HK-2 (cell line): Measurements from ENCODE around the gene KRTAP10-1.
"Not testable (repeated sequence)": the region's sequence is repeated elsewhere in the genome, so short reads cannot be mapped to it uniquely, and the experiment has no call there.

Experiments
- DNase-seq: peaks from one replicate; pipeline ENCODE4 v3.0.0-alpha.2; 2018; ENCODE audit not compliant: unreplicated experiment

The KRTAP10-1 gene

DNA sequence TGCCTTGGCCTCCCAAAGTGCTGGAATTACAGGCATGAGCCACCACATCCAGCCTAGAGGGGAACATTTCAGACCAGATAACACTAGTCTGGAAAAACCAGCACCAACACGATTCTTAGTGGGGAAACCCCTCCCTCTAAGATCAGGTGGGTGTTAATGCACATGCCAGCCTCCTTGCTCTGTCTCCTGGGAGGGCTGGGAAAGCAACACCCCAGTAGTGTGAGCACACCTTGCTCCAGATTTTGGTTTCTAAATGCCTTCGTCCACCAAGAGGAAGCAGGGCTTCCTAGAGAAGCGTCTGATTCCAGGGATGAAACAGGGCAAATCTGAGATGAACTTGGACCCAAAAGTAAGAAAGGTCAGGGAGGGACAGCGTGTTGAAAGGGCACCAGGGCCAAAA lies 31.3 kb upstream of the KRTAP10-1 start:
- no peak for DNase-seq

GRCh38 chr21:44569861-44570517 lies 30.0 kb upstream of the KRTAP10-1 start:
- no peak for DNase-seq

GRCh38 chr21:44568667-44569556 lies 28.9 kb upstream of the KRTAP10-1 start:
- DNase-seq = no peak

- DNase-seq = no peak
Observed at GRCh38 chr21:44568261-44568660, 28.3 kb upstream of the KRTAP10-1 start.

DNA sequence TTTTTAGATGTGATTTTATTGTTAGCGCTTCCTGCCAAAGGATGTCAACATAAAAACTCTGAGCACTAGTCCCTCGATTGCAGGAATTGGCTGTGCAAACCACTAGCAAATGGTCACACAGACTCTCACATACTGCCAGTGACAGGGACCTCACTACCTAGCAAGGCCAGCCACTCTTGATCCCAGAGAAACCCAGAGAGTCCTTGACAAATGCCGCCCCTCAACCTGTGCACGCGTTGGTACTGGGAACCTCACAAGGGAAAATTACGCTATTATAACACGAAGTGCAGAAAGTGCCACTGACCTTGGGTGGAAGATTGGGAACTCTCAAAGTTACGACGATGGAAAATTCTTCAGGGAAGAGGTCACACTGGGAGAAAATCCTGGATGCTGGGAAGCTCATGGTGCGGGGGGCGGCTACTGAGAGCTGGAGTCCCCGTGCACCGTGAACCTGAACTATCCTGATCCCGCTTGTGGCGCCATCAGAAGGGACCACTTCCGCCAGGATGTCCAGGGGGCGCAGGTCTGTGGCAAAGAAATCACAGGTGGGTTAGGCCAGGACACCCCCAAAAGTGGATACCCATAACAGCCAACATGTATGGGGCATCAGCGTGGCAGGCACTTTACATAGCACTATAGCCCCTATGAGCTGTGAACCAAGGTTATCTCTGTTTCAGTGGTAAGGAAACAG lies 27.6 kb upstream of the KRTAP10-1 start:
- DNase-seq = no peak

GRCh38 chr21:44566403-44566802 lies 26.4 kb upstream of the KRTAP10-1 start:
- no peak for DNase-seq

GRCh38 chr21:44564886-44565598 lies 25.0 kb upstream of the KRTAP10-1 start:
- no peak for DNase-seq

- no peak for DNase-seq
Observed at GRCh38 chr21:44564099-44564498, 24.1 kb upstream of the KRTAP10-1 start.

DNA sequence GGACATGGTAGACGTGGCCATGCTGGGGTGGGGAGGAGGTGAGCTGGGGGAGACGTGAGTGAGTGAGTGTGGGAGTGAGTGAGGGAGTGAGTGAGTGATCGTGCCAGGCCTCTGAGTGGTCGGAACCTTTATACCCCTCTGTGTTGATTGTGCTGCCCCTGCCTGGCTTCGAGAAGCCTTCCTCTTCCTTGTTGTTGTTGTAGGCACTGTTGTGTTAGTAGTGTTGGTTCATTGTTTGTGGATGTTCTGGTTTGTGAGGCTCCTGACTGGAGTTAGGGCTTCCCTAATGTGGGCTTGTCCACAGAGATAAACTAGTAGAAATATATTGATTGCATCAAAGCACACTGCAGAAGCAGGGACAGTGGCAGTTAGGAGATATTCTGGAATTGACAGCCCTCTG lies 18.7 kb upstream of the KRTAP10-1 start, which contains the start of gene KRTAP10-3:
Gene KRTAP10-3 (minus strand): TSS at position 101 of the 400 bp plus-strand sequence. CDS start 80 bp downstream, at position 21.
- no peak for DNase-seq

- DNase-seq = not testable (repeated sequence)
Observed at GRCh38 chr21:44558329-44558675, 18.3 kb upstream of the KRTAP10-1 start.

DNA sequence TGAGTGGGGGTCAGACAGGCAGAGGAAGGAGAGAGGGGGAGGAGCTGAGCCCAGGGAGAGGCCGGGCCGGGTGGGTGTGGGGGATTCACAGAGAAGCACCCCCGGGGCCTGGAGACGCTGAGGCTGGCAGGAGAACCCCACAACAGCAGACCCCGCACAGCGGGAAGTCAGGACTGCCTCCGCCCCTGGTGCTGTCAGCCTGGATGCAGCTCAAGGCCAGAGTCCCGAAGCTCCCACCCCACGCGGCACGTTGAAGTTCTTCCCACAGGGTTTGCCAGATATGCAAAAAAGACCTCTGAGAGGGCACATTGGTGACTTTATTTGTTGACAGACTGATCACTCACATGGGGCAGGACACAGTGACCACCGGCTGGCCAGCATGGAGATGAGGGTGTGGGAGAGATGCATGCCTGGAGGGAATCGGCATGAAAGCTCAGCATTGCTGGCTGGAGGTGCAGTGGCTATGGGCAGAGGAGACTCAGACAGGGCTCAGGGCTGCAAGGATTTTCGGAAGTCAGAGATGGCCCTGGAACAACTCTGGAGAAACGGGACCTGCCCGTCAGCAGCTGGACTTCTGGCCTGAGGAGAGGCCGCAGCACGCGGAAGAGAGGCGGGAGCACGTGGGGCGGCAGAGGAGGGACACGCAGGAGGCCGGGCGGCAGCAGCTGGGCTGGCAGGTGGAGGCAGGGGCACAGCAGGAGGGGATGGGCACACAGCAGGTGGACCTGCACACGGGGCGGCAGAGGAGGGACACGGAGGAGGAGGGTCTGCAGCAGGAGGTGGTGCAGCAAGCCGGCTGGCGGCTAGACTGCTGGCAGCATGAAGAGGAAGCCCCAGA lies 17.7 kb upstream of the KRTAP10-1 start:
- DNase-seq = no peak

- no peak for DNase-seq
Observed at GRCh38 chr21:44556879-44557278, 16.9 kb upstream of the KRTAP10-1 start.

DNA sequence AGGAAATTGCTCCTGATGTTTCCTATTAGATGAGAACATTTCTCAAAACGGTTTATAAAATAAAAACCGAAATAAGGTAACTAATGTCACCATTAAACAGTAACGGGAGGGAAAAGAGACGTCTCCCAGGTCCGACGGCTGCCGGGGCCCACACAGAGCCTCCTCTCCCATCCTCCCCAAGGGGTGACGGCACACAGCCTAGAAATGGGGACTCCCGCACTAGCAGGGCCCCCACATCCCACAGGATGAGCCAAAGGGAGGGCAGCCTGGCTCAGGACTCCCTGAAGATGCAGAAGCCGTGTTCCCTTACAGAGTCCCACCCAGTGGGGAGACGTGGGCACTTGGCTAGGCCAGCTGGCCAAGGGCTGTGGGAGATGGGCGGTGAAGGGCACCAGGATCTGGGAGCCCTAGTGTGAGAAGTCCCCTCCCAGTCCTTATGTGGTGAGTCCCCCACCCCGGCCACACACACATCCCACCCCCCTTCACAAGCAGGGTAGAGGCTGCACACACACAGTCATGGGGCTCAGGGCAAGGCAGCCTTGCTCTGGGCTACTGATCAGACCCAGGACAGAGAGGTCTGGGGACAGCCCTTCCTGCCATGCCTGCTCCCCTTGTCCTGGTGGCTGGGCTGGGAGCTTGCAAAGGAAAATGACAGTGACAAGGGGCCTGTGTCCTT lies 15.3 kb upstream of the KRTAP10-1 start:
- DNase-seq = no peak

DNA sequence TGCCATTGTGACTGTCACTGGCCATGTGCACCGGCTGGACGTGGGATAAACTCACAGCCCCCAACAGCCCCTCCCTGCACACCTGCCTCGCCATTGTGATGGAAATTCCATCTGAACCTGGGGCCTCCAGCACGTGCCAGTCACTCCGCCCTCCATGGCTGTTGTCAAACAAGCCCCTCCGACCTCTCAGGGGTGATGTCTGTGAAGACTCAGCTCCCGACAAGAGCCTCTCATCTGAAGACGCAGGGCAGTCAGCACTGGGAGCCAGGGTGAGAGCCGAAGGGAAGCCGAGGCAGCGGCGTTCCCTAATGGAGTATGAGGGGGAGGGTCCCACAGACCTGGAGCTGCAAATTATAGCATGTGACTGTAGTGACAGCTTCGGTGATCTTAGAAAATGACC lies 12.7 kb upstream of the KRTAP10-1 start:
- no peak for DNase-seq

- DNase-seq = no peak
Observed at GRCh38 chr21:44552136-44552535, 12.1 kb upstream of the KRTAP10-1 start.

- no peak for DNase-seq
Observed at GRCh38 chr21:44551340-44551961, 11.5 kb upstream of the KRTAP10-1 start, which contains the start of gene KRTAP10-2. TSS of gene KRTAP10-2 (minus strand) at chr21:44551505. CDS start at chr21:44551458, 47 bp downstream.

- DNase-seq = no peak
Observed at GRCh38 chr21:44550807-44551206, 10.8 kb upstream of the KRTAP10-1 start.

DNA sequence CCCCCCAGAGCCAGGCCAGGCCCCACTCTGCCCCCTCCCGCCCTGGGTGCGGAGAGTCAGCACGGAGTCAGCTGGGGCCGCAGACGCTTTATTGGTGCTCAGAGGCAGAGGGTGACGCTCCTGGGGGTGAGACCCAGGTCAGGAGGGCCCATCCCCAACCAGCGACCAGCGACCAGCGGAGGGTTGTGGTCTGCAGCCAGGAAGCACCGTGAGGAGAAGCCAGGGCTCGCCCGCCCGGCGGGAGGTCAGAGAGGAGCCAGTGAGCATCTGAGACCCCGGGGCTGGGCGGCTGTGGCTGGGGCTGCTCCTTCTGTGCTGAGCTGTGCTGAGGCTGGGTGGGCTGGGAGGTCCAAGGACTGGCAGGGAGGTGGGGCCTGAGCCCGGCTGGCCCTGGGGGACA lies 10.3 kb upstream of the KRTAP10-1 start:
- not testable (repeated sequence) for DNase-seq

- no peak for DNase-seq
Observed at GRCh38 chr21:44549525-44550211, 9.7 kb upstream of the KRTAP10-1 start.
